ENCODE measurements around the gene MACROD2.
A peak's percentile ranks its signal among the peaks of the same experiment; 100 is the strongest.
"Not testable (repeated sequence)": the region's sequence is repeated elsewhere in the genome, so short reads cannot be mapped to it uniquely, and the experiment has no call there.

Gene MACROD2

DNA sequence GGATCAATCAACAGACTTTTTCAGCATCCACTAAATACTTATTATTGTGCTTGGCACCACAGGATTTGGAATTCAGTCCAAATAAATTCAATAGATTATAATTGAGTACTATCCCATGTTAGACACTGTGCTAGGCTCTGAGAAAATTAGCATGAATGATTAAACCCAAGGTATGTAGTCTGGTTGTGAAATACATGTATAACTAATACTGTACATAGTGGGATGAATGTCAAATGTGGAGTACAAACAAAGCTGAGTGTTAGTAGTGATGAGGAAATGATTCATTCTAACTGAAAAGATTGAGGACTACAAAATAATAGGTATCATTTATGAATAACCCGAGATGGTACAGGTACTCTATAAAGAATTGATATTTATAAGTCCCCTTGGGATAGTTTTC, 454.0 kb downstream of the MACROD2 start:
- Histone ChIP-seq H3K4me3 (ENCODE audit: low read length) (no peak overlapping the region), H3K9ac (ENCODE audit: low read depth, low read length) (no peak overlapping the region), H3K27me3 (ENCODE audit: control insufficient read depth, insufficient read depth, low read length) (no peaks in the 10 kb centered on the region), H3K4me2 (ENCODE audit: low read length) (no peak overlapping the region), H3K9me3 (replicated peaks; ENCODE audit: low read length) (no peaks in the 10 kb centered on the region), H3K36me3 (ENCODE audit: insufficient read depth, low read length) (no peaks in the 10 kb centered on the region), H3K4me1 (ENCODE audit: control insufficient read depth, insufficient read depth, low read length) (peaks cover 24% of the 10 kb centered on the region)

DNA sequence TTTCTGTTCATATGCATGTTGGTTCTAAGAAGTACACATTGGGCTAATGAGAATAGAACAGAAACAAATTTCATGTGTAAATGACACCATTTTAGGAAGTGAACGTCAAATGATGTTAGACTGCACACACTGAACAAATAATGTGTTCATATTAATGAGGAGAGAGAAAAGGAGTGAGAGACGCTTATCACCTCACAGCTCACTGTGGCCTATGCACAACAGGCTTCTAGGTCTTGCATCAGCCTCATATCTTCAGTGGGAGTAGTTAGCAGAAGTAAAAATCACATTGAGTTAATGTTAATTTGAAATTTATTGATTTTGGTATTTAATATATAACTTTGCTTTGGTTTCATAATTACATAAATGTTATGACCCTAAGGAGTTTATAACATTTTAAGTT, 454.9 kb downstream of the MACROD2 start:
- no peak overlapping the region for H3K4me2 ChIP-seq (ENCODE audit: low read length)
- H3K4me1 ChIP-seq (ENCODE audit: control insufficient read depth, insufficient read depth, low read length): peaks cover 18% of the 10 kb centered on the region
- H3K36me3 ChIP-seq (ENCODE audit: insufficient read depth, low read length): no peaks in the 10 kb centered on the region
- no peaks in the 10 kb centered on the region for H3K27me3 ChIP-seq (ENCODE audit: control insufficient read depth, insufficient read depth, low read length)
- no peak overlapping the region for H3K4me3 ChIP-seq (ENCODE audit: low read length)
- no peak overlapping the region for H3K9ac ChIP-seq (ENCODE audit: low read depth, low read length)
- no peaks in the 10 kb centered on the region for H3K9me3 ChIP-seq (replicated peaks; ENCODE audit: low read length)

DNA sequence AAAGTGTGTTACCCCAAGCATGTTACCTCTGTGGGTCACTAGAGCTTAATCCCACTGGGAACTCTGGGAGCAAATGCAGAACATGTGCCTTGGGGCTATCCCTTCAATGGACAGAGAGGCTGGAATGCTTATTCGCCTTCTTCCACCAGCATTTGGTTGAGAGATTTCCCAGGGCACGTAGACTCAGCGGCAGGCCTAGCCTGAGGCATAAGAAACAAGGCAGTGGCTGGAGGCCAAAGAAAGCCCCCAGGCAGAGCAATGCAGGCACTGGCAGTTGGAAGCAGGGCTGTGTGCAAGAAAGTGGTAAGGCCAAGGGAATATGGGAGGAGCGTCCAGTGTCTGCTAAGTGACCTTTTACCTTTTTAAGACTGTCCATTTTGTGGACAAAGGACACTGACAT, 456.1 kb downstream of the MACROD2 start:
- H3K9me3 ChIP-seq (replicated peaks; ENCODE audit: low read length): no peaks in the 10 kb centered on the region
- H3K4me3 ChIP-seq (ENCODE audit: low read length): no peak overlapping the region
- no peak overlapping the region for H3K4me2 ChIP-seq (ENCODE audit: low read length)
- H3K4me1 ChIP-seq (ENCODE audit: control insufficient read depth, insufficient read depth, low read length): peaks cover 8% of the 10 kb centered on the region
- H3K36me3 ChIP-seq (ENCODE audit: insufficient read depth, low read length): no peaks in the 10 kb centered on the region
- H3K9ac ChIP-seq (ENCODE audit: low read depth, low read length): no peak overlapping the region
- H3K27me3 ChIP-seq (ENCODE audit: control insufficient read depth, insufficient read depth, low read length): no peaks in the 10 kb centered on the region

DNA sequence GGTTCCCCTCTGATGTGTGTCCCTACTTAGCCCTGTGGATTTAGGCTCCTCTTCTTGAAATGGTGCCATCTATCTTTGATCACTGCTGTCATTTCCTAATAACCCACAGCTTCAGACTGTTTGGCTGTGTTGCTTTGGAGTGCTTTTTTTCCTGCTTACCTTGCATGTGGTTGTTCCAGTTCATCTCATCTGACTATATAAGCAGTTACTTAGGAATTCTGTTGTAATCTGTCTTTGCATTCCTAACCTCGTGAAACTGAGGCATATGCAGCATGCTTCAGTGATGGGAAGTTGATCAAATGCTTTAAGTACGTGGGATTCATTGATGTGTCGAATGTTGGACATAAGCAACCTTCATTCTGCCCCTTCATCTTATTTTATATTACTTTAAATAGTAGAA, 457.9 kb downstream of the MACROD2 start:
- H3K4me3 ChIP-seq (ENCODE audit: low read length): no peak overlapping the region
- no peaks in the 10 kb centered on the region for H3K36me3 ChIP-seq (ENCODE audit: insufficient read depth, low read length)
- H3K9ac ChIP-seq (ENCODE audit: low read depth, low read length): no peak overlapping the region
- no peaks in the 10 kb centered on the region for H3K27me3 ChIP-seq (ENCODE audit: control insufficient read depth, insufficient read depth, low read length)
- H3K9me3 ChIP-seq (replicated peaks; ENCODE audit: low read length): no peaks in the 10 kb centered on the region
- no peak overlapping the region for H3K4me2 ChIP-seq (ENCODE audit: low read length)
- peaks cover 8% of the 10 kb centered on the region for H3K4me1 ChIP-seq (ENCODE audit: control insufficient read depth, insufficient read depth, low read length)

DNA sequence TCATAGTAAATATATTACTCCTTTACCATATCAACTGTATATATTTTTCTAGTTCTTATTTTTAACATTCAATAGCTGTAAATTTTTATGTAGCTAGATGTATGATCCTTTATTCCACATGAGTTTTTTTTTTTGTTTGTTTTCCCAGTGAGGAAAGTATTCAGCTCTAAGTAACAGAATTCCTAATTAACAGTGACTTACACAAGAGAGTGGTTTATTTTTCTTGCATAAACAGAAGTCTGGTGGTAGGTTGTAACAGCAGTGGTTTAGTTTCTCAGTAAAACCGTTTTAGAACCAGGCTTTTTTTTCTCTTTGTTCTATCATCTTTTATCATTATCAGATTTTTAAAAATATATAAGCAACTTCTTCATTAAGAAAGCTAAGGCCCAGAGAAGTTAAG, 459.0 kb downstream of the MACROD2 start:
- H3K27me3 ChIP-seq (ENCODE audit: control insufficient read depth, insufficient read depth, low read length): no peaks in the 10 kb centered on the region
- H3K9ac ChIP-seq (ENCODE audit: low read depth, low read length): no peak overlapping the region
- peaks cover 5% of the 10 kb centered on the region for H3K4me1 ChIP-seq (ENCODE audit: control insufficient read depth, insufficient read depth, low read length)
- no peak overlapping the region for H3K4me3 ChIP-seq (ENCODE audit: low read length)
- no peaks in the 10 kb centered on the region for H3K36me3 ChIP-seq (ENCODE audit: insufficient read depth, low read length)
- no peaks in the 10 kb centered on the region for H3K9me3 ChIP-seq (replicated peaks; ENCODE audit: low read length)
- no peak overlapping the region for H3K4me2 ChIP-seq (ENCODE audit: low read length)

DNA sequence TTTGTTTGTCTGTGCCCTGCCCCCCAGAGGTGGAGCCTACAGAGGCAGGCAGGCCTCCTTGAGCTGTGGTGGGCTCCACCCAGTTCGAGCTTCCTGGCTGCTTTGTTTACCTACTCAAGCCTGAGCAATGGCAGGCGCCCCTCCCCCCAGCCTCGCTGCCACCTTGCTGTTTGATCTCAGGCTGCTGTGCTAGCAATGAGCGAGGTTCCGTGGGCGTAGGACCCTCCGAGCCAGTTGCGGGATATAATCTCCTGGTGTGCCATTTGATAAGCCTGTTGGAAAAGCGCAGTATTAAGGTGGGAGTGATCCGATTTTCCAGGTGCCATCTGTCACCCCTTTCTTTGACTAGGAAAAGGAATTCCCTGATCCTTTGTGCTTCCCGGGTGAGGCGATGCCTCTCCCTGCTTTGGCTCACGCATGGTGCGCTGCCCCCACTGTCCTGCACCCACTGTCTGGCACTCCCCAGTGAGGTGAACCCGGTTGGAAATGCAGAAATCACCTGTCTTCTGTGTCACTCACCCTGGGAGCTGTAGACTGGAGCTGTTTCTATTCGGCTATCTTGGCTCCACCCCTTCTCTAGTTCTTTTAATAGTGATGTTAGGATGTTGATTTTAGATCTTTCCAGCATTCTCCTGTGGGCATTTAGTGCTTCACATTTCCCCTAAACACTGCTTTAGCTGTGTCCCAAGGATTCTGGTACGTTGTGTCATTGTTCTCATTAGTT, 471.9 kb downstream of the MACROD2 start:
- H3K9ac ChIP-seq (ENCODE audit: low read depth, low read length); H3K4me1 ChIP-seq (ENCODE audit: control insufficient read depth, insufficient read depth, low read length); H3K27me3 ChIP-seq (ENCODE audit: control insufficient read depth, insufficient read depth, low read length); H3K9me3 ChIP-seq (replicated peaks; ENCODE audit: low read length); H3K4me2 ChIP-seq (ENCODE audit: low read length); H3K36me3 ChIP-seq (ENCODE audit: insufficient read depth, low read length); H3K4me3 ChIP-seq (ENCODE audit: low read length): not testable (repeated sequence)

GRCh38 chr20:14470231-14470899, 475.0 kb downstream of the MACROD2 start:
- Histone ChIP-seq H3K4me2 (ENCODE audit: low read length) (no peak overlapping the region), H3K27me3 (ENCODE audit: control insufficient read depth, insufficient read depth, low read length) (no peaks in the 10 kb centered on the region), H3K9me3 (replicated peaks; ENCODE audit: low read length) (no peaks in the 10 kb centered on the region), H3K4me3 (ENCODE audit: low read length) (no peak overlapping the region), H3K4me1 (ENCODE audit: control insufficient read depth, insufficient read depth, low read length) (no peaks in the 10 kb centered on the region), H3K9ac (ENCODE audit: low read depth, low read length) (no peak overlapping the region), H3K36me3 (ENCODE audit: insufficient read depth, low read length) (no peaks in the 10 kb centered on the region)

DNA sequence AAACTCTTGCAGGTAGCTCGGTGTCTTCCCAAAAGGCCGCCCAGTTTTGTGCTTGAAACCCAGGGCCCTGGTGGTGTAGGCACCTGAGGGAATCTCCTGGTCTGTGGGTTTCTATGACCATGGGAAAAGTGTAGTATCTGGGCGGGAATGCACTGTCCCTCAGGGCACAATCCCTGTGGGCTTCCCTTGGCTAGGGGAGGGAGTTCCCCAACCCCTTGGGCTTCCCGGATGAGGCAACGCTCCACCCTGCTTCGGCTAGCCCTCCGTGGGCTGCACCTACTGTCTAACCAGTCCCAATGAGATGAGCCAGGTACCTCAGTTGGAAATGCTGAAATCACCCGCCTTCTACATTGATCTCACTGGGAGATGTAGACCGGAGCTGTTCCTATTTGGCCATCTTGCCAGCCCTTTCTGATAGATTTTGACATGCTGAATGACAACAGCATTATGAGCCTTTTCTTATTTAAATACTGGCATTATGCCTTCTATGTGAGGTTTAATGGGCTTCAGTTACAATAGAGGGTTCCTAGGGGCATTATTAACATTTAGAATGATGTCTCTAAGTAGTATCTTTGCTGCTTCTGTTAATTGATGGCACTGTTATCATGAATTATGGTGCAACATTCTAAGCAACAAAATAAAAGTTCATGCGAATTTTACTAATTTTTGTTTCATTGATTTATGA, 475.8 kb downstream of the MACROD2 start:
- H3K4me2 ChIP-seq (ENCODE audit: low read length): no peak overlapping the region
- H3K4me3 ChIP-seq (ENCODE audit: low read length): no peak overlapping the region
- H3K27me3 ChIP-seq (ENCODE audit: control insufficient read depth, insufficient read depth, low read length): no peaks in the 10 kb centered on the region
- no peaks in the 10 kb centered on the region for H3K36me3 ChIP-seq (ENCODE audit: insufficient read depth, low read length)
- H3K9me3 ChIP-seq (replicated peaks; ENCODE audit: low read length): no peaks in the 10 kb centered on the region
- H3K4me1 ChIP-seq (ENCODE audit: control insufficient read depth, insufficient read depth, low read length): no peaks in the 10 kb centered on the region
- no peak overlapping the region for H3K9ac ChIP-seq (ENCODE audit: low read depth, low read length)

DNA sequence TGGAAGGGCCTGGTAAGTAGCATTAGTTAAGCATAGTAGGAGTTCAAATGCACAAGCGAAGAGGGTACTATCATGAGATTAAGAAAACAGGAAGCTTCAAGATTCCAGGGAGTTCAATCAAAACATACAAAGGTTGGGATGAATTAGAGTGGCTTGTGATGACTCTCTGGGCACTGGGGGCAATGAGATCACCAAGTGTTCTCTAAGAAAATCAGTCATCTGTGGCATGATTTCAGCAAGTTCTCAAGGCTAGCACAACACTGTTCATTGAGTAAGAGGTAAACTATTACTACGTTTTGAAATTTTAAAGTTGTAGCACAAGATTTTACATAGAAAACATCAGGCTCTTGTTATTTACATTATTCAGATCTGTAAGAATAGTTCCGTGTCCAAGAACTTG, 481.8 kb downstream of the MACROD2 start:
- H3K36me3 ChIP-seq (ENCODE audit: insufficient read depth, low read length): no peaks in the 10 kb centered on the region
- no peaks in the 10 kb centered on the region for H3K27me3 ChIP-seq (ENCODE audit: control insufficient read depth, insufficient read depth, low read length)
- no peaks in the 10 kb centered on the region for H3K9me3 ChIP-seq (replicated peaks; ENCODE audit: low read length)
- H3K4me1 ChIP-seq (ENCODE audit: control insufficient read depth, insufficient read depth, low read length): peaks cover 30% of the 10 kb centered on the region
- H3K9ac ChIP-seq (ENCODE audit: low read depth, low read length): peak overlapping the region; percentile 37
- H3K4me3 ChIP-seq (ENCODE audit: low read length): no peak overlapping the region
- peak overlapping the region; percentile 46 for H3K4me2 ChIP-seq (ENCODE audit: low read length)

DNA sequence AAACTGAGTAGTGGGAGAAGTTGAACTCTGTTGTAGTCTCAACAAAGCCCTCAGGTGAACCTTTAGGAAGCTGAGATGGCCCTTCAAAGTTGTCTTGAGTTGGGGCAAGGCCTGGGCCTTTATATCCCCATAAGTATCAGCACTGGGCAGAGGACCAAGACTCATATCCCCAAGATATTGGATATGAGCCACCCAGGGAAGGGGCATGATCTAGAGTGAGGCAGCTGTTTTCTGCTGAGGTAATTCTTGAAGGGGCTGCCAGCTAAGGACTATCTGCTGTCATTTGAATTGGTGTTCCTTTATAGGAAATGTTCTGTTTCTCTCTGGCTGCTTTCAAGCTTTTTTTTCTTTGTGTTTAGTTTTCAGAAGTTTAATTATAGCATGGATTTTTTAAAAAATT, 482.8 kb downstream of the MACROD2 start:
- Histone ChIP-seq H3K27me3 (ENCODE audit: control insufficient read depth, insufficient read depth, low read length) (no peaks in the 10 kb centered on the region), H3K36me3 (ENCODE audit: insufficient read depth, low read length) (no peaks in the 10 kb centered on the region), H3K4me2 (ENCODE audit: low read length) (no peak overlapping the region), H3K4me1 (ENCODE audit: control insufficient read depth, insufficient read depth, low read length) (peaks cover 37% of the 10 kb centered on the region), H3K9me3 (replicated peaks; ENCODE audit: low read length) (no peaks in the 10 kb centered on the region), H3K4me3 (ENCODE audit: low read length) (no peak overlapping the region), H3K9ac (ENCODE audit: low read depth, low read length) (peak overlapping the region; percentile 5)

GRCh38 chr20:14481863-14482262, 486.5 kb downstream of the MACROD2 start:
- H3K9ac ChIP-seq (ENCODE audit: low read depth, low read length): no peak overlapping the region
- H3K36me3 ChIP-seq (ENCODE audit: insufficient read depth, low read length): no peaks in the 10 kb centered on the region
- H3K4me1 ChIP-seq (ENCODE audit: control insufficient read depth, insufficient read depth, low read length): peaks cover 33% of the 10 kb centered on the region
- H3K27me3 ChIP-seq (ENCODE audit: control insufficient read depth, insufficient read depth, low read length): no peaks in the 10 kb centered on the region
- H3K9me3 ChIP-seq (replicated peaks; ENCODE audit: low read length): no peaks in the 10 kb centered on the region
- H3K4me2 ChIP-seq (ENCODE audit: low read length): peak overlapping the region; percentile 37
- no peak overlapping the region for H3K4me3 ChIP-seq (ENCODE audit: low read length)

Data from skeletal muscle satellite cell (primary cell).